Liver (tissue), 3 donors: ENCODE data around the gene ZNF585A.
"Not testable (repeated sequence)": the region's sequence is repeated elsewhere in the genome, so short reads cannot be mapped to it uniquely, and the experiment has no call there.

Experiments used
- ATF3 ChIP-seq: IDR thresholded peaks from 2 replicates; pipeline ENCODE4 v1.6.1; 2016; ENCODE audit warnings: antibody characterized with exemption
- CTCF ChIP-seq: fragments of 150-350 bp; IDR thresholded peaks from 2 replicates; pipeline ENCODE4 v1.5.1; 2017; ENCODE audit warnings: improper control_type of control experiment, low read depth, low read length; ENCODE audit not compliant: missing input control
- JUND ChIP-seq, 2 donors: IDR thresholded peaks; 2 replicates each; pipeline ENCODE4 v1.6.1; 2016; ENCODE audit warnings: antibody characterized with exemption in 2 of 2
- REST ChIP-seq: IDR thresholded peaks from 2 replicates; pipeline ENCODE4 v1.6.1; 2016; ENCODE audit warnings: antibody characterized with exemption, mild to moderate bottlenecking
- SP1 ChIP-seq: IDR thresholded peaks from 2 replicates; pipeline ENCODE4 v1.6.1; 2018; ENCODE audit warnings: antibody characterized with exemption, mild to moderate bottlenecking
- TAF1 ChIP-seq: conservative IDR thresholded peaks from 2 replicates; pipeline ENCODE4 v1.6.1; 2016; ENCODE audit warnings: antibody characterized with exemption, mild to moderate bottlenecking
- ZBTB33 ChIP-seq: IDR thresholded peaks from 2 replicates; pipeline ENCODE4 v1.6.1; 2016; ENCODE audit warnings: antibody characterized with exemption
- donor health status: healthy.
- donor health status: healthy.

- TF ChIP-seq CTCF; TAF1; SP1; ZBTB33; JUND (IDR thresholded peaks at IDR 0.05); ATF3; REST: not testable (repeated sequence)
Measured at GRCh38 chr19:37111753-37112152, 60.7 kb downstream of the ZNF585A start.
